Measurements from ENCODE around the gene HIPK2.

HIPK2 gene

DNA sequence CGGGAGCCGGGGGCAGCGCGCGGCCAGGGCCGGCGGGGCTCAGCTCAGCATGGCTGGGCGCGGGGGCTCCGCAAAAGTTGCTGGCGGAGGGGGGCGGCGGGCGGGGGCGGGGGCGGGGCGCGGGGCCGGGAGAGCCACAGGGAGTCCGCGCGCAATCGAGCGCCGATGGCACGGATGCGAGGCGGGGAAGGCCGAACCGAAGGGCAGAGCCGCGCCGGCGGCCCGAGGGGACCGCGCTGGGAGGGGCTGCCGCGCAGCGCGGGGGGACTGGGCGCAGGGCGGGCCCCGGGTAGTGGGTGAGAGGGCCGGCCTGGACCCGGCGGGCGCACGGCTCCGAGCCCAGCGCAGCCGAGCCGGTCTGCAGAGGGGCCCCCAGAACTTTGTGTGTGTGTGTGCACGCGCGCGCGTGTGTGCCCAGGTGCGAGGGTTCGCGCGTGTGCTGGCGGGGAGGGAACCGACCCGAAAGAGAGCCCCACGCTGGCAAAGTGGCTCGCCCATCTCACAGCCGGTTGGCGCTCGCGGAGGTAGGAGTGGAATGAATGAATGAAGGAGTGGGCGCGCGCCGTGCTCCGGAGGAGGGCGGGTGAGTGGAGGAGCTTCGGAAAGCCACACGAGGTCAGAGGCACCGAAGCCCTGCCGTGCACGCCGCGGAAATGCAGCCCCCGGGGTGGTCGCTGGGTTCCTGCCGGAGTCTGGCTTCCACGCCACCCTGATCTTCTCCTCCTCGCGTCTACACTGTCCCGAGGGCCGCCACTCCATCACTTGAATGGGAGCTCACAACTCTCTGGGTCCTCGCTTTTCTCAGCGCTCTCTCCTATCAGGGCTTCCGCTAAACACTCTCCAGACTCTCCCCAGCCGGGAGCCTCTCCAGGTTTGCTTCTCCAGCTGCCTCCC lies at the start of gene HIPK2:
HIPK2 (minus strand) TSS at position 51 of the 894 bp plus-strand sequence. CDS start 375 bp downstream, outside the sequence.
- no peak for DNase-seq

DNA sequence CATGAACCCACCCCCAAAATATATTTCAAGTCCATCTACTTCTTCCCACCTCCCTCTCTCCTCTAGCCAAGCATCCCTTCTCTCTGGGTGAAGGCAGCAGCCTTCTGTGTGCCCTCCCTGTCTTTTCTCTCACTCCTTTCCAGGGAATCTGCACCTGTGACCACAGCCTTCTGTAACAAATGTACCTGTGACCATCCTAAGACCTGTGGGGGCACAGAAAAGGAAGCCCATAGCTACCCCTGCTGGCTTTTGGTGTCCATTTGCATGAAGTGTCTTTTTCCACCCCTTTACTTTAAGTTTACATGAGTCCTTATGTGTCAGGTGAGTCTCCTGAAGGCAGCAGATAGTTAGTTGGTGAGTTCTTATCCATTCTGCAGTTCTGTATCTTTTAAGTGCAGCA lies 49.2 kb upstream of the HIPK2 start:
- DNase-seq, result no peak

DNA sequence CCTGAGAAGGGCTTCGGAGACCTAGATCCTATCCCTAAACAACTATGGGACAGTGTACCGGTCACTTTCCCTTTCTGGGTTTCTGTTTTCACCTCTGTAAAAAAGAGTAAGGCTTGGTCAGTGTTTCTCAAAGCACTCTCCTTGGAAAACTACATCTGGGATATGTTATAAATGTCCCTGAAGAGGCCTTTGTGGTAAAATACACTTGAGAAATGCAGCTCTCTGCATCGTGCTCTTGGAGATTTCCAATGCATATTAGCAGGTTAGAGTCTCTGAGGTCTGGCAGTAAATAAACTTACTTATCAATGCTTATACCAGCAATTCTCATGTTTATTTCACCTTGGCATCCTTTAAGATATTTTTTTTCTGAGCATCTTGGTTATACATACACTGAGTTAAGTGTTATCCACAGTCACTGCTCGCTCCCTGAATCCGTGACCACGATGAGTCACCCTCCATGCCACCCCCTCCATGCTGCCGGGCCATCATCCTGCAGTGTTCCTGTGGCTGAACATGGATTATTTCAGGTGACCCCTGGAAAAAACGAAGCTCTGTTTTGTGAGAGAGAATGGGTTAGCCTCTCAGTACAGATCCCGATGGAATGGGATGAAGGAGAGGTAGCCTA lies 48.0 kb upstream of the HIPK2 start:
- no peak for DNase-seq

DNA sequence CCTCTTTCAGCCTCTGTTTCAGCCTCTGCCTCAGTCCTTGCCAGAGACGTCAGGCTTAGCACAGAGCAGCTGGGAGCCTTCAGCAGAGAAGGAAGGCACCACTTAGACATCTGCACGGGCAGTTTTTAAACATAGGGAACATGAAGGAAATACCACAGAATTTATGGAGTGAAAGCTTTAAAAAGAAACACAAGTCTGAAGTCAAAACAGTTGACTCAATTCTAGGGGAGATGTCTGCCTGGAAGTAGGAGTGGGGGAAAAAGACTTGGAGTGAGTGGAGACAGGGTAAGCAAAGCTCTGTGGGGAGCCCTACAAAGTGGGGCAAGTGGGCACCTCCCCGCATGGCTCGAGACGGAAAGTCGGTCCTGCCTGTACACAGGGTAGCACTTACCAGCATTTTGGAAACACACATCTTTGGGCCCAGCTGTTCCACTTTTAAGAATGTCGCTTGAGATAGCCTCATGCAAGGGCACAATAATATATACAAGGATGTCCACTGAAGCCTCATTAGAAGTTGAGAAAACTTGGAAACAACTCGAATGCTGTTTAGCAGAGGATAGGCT lies 46.2 kb upstream of the HIPK2 start:
- no peak for DNase-seq

- no peak for DNase-seq
Measured at GRCh38 chr7:139822855-139823254, 45.1 kb upstream of the HIPK2 start.

GRCh38 chr7:139821349-139822105 lies 43.7 kb upstream of the HIPK2 start:
- DNase-seq, result no peak

DNA sequence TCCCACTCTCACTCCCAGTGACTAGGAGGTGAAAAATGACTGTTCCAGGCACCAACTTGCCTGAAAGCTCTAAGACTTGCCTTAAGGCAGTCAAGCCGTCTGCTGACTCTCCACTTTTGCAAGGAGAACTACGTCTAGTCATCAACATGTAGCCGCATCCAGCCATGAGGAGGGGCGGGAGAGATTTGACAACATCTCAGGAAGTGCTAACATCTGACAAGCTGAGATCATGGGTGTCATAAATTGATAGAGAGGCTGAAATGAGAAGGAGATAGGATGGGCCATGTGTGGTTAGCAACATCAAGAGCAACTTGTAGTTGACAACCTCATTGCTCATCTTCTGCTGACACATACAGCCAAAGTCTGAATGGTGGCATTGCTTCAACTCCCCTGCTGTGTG lies 42.3 kb upstream of the HIPK2 start:
- DNase-seq, result no peak

DNA sequence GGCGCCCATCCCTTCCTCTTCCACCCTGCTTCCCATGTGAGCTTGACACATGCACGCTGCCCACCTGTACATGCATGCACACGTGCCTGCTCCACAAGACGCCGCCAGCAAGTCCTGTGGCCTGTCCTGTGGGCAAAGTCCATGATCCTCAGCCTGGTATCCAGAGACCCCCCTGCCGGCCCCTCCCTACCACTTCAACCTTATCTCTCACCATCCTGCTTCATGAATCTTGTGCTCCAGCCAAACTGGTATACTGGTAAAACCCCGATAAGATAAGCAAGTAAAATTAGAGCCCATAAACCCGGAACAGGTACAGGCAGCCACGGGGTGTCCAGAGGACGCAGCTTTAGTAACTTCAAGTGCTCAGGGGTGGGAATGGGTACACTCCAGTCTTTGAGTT lies 39.5 kb upstream of the HIPK2 start:
- DNase-seq, result no peak

DNA sequence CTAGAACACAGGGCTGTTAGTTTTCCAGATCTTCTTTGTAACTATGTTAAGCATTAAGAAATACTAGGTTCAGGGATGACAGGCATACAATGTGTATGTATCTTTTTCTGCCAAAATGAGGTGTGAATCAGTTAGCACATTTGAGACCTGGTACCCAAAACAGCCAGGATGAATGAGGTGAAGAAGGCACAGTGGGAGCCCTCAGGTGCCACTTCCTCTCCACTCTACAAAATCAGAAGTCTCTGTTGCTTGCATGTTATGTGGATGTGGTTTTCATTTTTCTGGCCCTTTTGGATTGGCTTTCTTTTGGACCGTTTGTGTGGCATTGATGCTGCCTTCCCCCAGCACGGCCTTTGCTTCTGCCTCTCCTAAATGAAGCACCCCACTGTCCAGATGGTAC lies 35.9 kb upstream of the HIPK2 start:
- no peak for DNase-seq

DNA sequence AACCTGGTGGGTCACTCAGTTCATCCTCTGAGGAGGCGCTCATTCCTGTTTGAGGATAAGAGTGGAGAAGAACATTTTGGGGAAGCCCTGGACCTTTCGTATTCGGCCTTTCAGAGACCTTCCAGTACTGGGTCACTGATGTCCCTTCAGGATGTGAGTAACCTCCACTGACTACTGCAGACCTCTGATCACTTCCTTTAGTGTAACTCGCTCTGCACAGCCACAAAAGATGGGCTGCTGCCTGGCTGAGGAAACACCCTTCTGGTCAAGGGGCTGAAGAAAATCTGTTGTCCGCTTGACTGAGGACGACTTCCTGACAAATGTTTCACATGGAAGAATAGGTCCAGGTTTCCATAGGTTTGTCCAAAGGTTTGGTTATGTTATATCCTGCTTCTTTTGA lies 35.4 kb upstream of the HIPK2 start:
- DNase-seq, result no peak

DNA sequence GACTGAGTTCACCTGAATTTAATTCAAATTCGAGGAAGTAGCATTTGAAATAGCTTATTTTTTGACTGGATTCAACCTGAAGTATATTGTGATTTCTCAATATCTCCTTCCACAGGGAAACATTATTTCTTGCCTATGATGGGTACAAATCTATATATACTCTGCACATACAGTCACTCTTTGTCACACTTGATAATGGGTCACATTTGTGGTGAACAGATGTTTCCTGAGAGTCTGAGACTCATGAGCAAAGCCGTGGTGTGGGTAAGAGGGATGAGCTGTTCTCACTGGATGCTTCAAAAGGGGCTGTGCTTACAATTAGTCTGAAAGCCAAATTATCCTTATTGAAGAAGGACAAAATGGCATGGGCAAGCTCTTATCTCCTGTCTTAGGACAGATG lies 33.3 kb upstream of the HIPK2 start:
- DNase-seq, result no peak

DNA sequence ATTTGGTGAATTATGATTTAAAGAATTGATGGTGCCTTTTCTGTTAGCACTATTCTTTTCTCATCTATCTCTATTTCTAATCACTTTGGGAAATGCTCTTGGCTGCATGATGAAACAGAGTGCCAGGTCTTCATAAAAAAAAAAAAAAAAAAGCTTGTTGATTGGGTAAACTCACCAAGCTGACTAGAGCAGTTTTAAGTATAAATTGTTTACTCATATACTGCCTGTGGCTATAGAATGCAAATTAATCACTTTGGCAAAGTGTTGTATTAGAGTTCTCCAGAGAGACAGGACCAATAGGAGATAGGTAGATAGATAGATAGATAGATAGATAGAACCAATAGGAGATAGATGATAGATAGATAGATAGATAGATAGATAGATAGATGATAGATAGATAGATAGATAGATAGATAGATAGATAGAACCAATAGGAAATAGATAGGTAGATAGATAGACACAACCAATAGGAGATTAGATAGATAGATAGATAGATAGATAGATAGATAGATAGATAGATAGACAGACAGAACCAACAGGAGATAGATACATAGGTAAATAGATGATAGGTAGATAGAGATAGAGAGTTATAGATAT lies 31.1 kb upstream of the HIPK2 start:
- DNase-seq, result no peak

- no peak for DNase-seq
Measured at GRCh38 chr7:139808427-139808826, 30.6 kb upstream of the HIPK2 start.

DNA sequence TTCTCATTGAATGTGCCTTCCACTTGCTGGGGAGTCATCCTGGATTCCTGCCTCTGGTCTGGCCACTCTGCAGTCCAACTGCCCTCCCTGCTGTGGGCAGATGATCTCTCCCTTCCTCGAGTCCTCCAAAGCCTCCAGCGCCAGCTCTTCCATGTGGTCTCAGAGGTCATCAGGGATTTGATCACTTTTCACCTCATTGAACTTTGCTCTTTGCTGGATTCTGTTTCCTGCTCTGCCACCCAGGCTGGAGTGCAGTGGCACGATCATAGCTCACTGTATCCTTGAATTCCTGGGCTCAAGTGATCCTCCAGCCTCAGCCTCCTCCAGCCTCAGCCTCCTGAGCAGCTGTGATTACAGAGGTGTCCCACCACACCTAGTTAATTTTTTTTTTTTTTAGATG lies 29.2 kb upstream of the HIPK2 start:
- no peak for DNase-seq

- no peak for DNase-seq
Measured at GRCh38 chr7:139804571-139804970, 26.8 kb upstream of the HIPK2 start.

DNA sequence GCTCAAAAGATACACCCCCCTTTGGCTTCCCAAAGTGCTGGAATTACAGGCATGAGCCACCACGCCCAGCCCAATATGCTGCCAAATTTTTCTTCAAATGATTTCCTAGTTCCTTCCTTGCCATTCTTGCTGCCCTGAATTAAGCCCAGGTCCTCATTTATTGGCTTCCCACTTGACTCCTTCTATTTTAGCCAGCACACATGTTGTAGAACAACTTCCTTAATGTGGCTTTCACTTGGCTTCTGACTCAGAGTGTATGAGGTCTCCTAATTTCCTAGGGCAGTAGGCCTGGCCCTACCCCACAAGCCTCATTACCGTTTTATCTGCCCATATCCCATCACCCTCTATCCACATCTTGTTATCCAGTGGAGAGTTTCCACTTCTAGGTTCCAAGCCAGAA lies 21.8 kb upstream of the HIPK2 start:
- DNase-seq, result no peak

DNA sequence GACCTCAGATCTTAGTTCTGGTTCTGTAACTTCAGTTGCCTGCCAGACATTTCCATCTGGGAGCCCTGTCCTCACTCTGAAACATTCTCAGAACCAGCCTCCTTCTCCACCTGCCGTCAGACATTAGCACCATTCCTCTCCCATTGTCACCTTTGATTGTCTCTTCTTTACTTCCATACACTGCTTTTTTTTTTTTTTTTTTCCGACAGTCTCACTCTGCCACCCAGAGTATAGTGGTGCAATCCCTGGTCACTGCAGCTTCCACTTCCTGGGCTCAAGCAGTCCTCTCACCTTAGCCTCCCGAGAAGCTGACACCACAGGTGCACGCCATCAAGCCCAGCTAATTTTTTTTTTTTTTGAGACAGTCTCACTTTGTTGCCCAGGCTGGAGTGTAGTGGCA lies 21.1 kb upstream of the HIPK2 start:
- no peak for DNase-seq

- DNase-seq, result no peak
Measured at GRCh38 chr7:139798221-139798620, 20.4 kb upstream of the HIPK2 start.

DNA sequence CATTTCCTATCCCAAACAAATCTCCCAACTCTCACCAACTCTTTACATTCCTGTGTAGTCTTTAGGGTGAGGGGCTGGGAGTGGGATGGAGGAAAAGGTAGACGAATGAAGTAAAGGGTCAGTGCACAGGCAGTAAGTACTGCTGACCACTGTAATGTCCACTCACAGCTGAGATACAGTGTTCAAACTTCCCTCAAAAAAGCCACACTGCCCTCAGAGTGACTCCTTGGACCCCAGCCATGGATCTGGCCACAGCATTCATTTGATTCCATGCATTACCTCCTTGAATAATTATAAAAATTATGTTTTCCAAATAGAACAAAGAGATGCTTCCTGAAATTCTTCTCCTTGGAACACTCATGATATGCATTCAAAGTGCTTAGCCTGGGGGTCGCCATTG lies 19.8 kb upstream of the HIPK2 start:
- DNase-seq, result no peak

GRCh38 chr7:139791316-139791715 lies 13.5 kb upstream of the HIPK2 start:
- no peak for DNase-seq

DNA sequence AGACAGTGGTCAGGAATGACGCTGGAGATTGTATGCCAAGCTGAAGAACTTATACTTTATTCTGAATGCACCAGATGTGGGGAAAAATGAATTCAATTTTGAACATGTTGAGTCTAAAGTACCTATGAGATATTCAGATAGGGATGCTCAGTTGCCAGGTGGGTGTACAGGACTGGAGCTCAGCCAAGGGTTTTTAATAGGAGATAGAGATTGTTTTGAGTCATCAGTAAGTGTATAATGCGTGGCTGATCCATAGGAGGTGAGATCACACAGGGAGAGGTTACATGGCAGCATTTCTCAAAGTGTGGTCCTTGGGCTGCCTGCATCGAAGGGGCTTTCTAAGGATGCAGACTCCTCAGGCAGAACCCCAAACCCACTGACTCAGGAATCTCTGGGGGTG lies 6.8 kb upstream of the HIPK2 start:
- DNase-seq, result no peak

- DNase-seq, result no peak
Measured at GRCh38 chr7:139783647-139784385, 6.0 kb upstream of the HIPK2 start.

All from NCI-H446 treated with DMSO at 0.1 percent for 48 hours (cell line).